HEK293T (cell line): ENCODE data around the gene COPZ1.

ENCODE experiments used
- ARNT ChIP-seq: fragments of 450-650 bp; IDR thresholded peaks from 2 replicates; pipeline ENCODE4 v1.6.1; 2017; ENCODE audit warnings: mild to moderate bottlenecking
- BHLHE40 ChIP-seq: fragments of 450-650 bp; IDR thresholded peaks from 2 replicates; pipeline ENCODE4 v1.6.1; 2016; ENCODE audit warnings: mild to moderate bottlenecking, moderate library complexity, borderline replicate concordance
- ELF4 ChIP-seq: fragments of 450-650 bp; IDR thresholded peaks from 2 replicates; pipeline ENCODE4 v1.6.1; 2017; ENCODE audit warnings: antibody characterized with exemption
- FOXA1 ChIP-seq: fragments of 450-650 bp; IDR thresholded peaks from 2 replicates; pipeline ENCODE4 v1.6.1; 2016; ENCODE audit warnings: mild to moderate bottlenecking
- FOXK2 ChIP-seq: fragments of 450-650 bp; IDR thresholded peaks from 2 replicates; pipeline ENCODE4 v1.6.1; 2016; ENCODE audit warnings: mild to moderate bottlenecking
- HDGF ChIP-seq: fragments of 450-650 bp; IDR thresholded peaks from 2 replicates; pipeline ENCODE4 v1.6.1; 2017; ENCODE audit warnings: antibody characterized with exemption, borderline replicate concordance
- L3MBTL2 ChIP-seq: fragments of 450-650 bp; conservative IDR thresholded peaks from 2 replicates; pipeline ENCODE4 v1.6.1; 2016; ENCODE audit warnings: mild to moderate bottlenecking
- LEF1 ChIP-seq: fragments of 450-650 bp; IDR thresholded peaks from 2 replicates; pipeline ENCODE4 v1.6.1; 2017; ENCODE audit warnings: mild to moderate bottlenecking, borderline replicate concordance
- NFRKB ChIP-seq: fragments of 450-650 bp; IDR thresholded peaks from 2 replicates; pipeline ENCODE4 v1.6.1; 2016; ENCODE audit warnings: mild to moderate bottlenecking, moderate library complexity
- PKNOX1 ChIP-seq: fragments of 450-650 bp; IDR thresholded peaks from 2 replicates; pipeline ENCODE4 v1.6.1; 2016
- SP1 ChIP-seq: fragments of 450-650 bp; IDR thresholded peaks from 2 replicates; pipeline ENCODE4 v1.6.1; 2017
- ZNF384 ChIP-seq: fragments of 450-650 bp; IDR thresholded peaks from 2 replicates; pipeline ENCODE4 v1.6.1; 2016

- no peak for TF ChIP-seq PKNOX1
- no peak for TF ChIP-seq SP1
- TF ChIP-seq FOXA1, result no peak
- TF ChIP-seq BHLHE40, result no peak
- TF ChIP-seq FOXK2, result no peak
- no peak for TF ChIP-seq ZNF384
- no peak for TF ChIP-seq ARNT
- TF ChIP-seq NFRKB, result no peak
- TF ChIP-seq ELF4, result no peak
- TF ChIP-seq L3MBTL2, result no peak
- TF ChIP-seq HDGF, result no peak
- TF ChIP-seq LEF1, result no peak
These were observed 13.1 kb downstream of the COPZ1 start for GRCh38 chr12:54337854-54338650.
